WTC11 (cell line): ENCODE results near the gene B4GALNT3.
"Not testable (repeated sequence)": the region's sequence is repeated elsewhere in the genome, so short reads cannot be mapped to it uniquely, and the experiment has no call there.

Experiments used
- ATF3 ChIP-seq: sonication (generic); formaldehyde crosslinking; conservative IDR thresholded peaks from 2 replicates; pipeline ENCODE4 v1.8.1; 2022; ENCODE audit warnings: mild to moderate bottlenecking, missing genetic modification reagents
- CTCF ChIP-seq: fragments of 200-600 bp; IDR thresholded peaks from 2 replicates; pipeline ENCODE4 v1.8.0; 2022; ENCODE audit warnings: antibody characterized with exemption
- NR3C1 ChIP-seq: sonication (generic); formaldehyde crosslinking; conservative IDR thresholded peaks from 2 replicates; pipeline ENCODE4 v1.8.1; 2023; ENCODE audit warnings: low read depth, mild to moderate bottlenecking, missing genetic modification reagents
- TF ChIP-seq, protein P1 (sequence below): sonication (generic); formaldehyde crosslinking; IDR thresholded peaks from 2 replicates; pipeline ENCODE4 v1.8.1; 2022; ENCODE audit warnings: missing genetic modification reagents, borderline replicate concordance

DNA sequence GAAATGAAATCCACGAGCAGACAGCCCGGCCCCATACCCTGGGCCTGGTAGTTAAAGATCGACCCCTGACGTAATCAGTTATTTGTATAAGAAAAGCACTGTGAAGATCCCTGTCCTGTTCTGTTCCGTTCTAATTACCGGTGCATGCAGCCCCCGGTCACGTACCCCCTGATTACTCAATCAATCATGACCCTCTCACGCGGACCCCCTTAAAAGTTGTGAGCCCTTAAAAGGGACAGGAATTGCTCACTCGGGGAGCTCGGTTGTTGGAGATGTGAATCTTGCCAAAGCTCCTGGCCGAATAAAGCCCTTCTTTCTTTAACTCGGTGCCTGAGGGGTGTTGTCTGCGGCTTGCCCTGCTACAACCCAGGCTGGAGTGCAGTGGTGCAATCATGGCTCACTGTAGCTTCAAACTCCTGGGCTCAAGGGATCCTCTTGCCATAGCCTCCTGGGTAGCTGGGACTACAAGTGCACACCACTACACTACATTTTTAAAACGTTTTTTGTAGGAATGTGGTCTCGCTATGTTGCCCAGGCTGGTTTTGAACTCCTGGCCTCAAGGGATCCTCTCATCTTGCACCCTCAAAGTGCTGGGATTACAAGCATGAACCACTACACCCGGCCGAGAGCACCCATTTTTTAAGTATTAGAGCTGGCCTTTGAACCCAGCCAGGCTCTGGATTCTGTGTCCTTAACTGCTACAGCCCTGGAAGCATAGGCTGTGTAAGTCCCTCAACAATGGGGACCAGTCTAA lies 118.4 kb downstream of the B4GALNT3 start:
- not testable (repeated sequence) for TF ChIP-seq CTCF; ATF3; NR3C1 (CRISPR knock-in tag)
- TF ChIP-seq, protein P1, sequence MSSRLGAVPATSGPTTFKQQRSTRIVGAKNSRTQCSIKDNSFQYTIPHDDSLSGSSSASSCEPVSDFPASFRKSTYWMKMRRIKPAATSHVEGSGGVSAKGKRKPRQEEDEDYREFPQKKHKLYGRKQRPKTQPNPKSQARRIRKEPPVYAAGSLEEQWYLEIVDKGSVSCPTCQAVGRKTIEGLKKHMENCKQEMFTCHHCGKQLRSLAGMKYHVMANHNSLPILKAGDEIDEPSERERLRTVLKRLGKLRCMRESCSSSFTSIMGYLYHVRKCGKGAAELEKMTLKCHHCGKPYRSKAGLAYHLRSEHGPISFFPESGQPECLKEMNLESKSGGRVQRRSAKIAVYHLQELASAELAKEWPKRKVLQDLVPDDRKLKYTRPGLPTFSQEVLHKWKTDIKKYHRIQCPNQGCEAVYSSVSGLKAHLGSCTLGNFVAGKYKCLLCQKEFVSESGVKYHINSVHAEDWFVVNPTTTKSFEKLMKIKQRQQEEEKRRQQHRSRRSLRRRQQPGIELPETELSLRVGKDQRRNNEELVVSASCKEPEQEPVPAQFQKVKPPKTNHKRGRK, result not testable (repeated sequence)
